ENCODE measurements around the gene ZNF70. TPM values are rescaled to one million over a fixed set of nuclear protein-coding genes. Genes with fewer than 3 reads are reported as not detected.

ZNF70 gene
- total RNA-seq, 1 experiment from 2014 or later = 3.3 TPM

- ChIA-PET POLR2A (interaction anchor here (0.6 kb wide), 1 partner anchor 239 kb away, joined by 5 read pairs; no protein-coding TSS in a partner anchor), CTCF (interaction anchor here (0.6 kb wide), 1 partner anchor 17 kb away, joined by 4 read pairs; no protein-coding TSS in a partner anchor)
- DNase-seq (ENCODE audit: low spot score) (no peak), ATAC-seq (no peak)
- TF ChIP-seq ZNF281 (CRISPR knock-in tag; IDR thresholded peaks at IDR 0.05) (no peak), RORB (CRISPR knock-in tag; IDR thresholded peaks at IDR 0.05) (no peak), IRF1 (CRISPR knock-in tag; IDR thresholded peaks at IDR 0.05) (no peak), MYBL2 (CRISPR knock-in tag; IDR thresholded peaks at IDR 0.05) (no peak), ETV6 (CRISPR knock-in tag; IDR thresholded peaks at IDR 0.05) (no peak), TP53 (CRISPR knock-in tag; IDR thresholded peaks at IDR 0.05) (no peak), ZNF671 (CRISPR knock-in tag; IDR thresholded peaks at IDR 0.05) (no peak), KAT7 (CRISPR knock-in tag; IDR thresholded peaks at IDR 0.05; ENCODE audit: borderline replicate concordance) (no peak), HMGA2 (CRISPR knock-in tag; IDR thresholded peaks at IDR 0.05) (no peak)
- peaks cover 3% of the 10 kb centered on the region for H3K27me3 Mint-ChIP-seq (ENCODE audit: low read depth)
- no peak overlapping the region for H3K4me3 Mint-ChIP-seq
- H3K27ac Mint-ChIP-seq = no peak overlapping the region
- H3K9me3 Mint-ChIP-seq = no peaks in the 10 kb centered on the region
- peaks cover 17% of the 10 kb centered on the region for H3K4me1 Mint-ChIP-seq
- H3K36me3 Mint-ChIP-seq = no peaks in the 10 kb centered on the region
These were observed 4.8 kb upstream of the ZNF70 start for GRCh38 chr22:23755711-23756110.

- H3K4me3 Mint-ChIP-seq = no peak overlapping the region
These were observed 4.2 kb upstream of the ZNF70 start for GRCh38 chr22:23754980-23755636.

More at GRCh38 chr22:23754980-23755636, 4.2 kb upstream of the ZNF70 start:
- H3K9me3 Mint-ChIP-seq = no peaks in the 10 kb centered on the region
- no peak for ATAC-seq
- no peak for DNase-seq (ENCODE audit: low spot score)
- POLR2A ChIA-PET = no interaction called here
- CTCF ChIA-PET = no interaction called here
- TF ChIP-seq ZNF138 (CRISPR knock-in tag; conservative IDR thresholded peaks at IDR 0.05) = no peak
- no peak for TF ChIP-seq ZBTB43 (CRISPR knock-in tag; IDR thresholded peaks at IDR 0.05)
- no peak for TF ChIP-seq FOXJ3 (CRISPR knock-in tag; IDR thresholded peaks at IDR 0.05; ENCODE audit: borderline replicate concordance)
- no peak for TF ChIP-seq TEAD1 (CRISPR knock-in tag; IDR thresholded peaks at IDR 0.05)
- TF ChIP-seq ZBTB21 (CRISPR knock-in tag; IDR thresholded peaks at IDR 0.05; ENCODE audit: borderline replicate concordance) = no peak
- TF ChIP-seq CREM (CRISPR knock-in tag; IDR thresholded peaks at IDR 0.05) = no peak
- no peak for TF ChIP-seq SP1 (CRISPR knock-in tag; conservative IDR thresholded peaks at IDR 0.05)
- TF ChIP-seq ZNF416 (CRISPR knock-in tag; IDR thresholded peaks at IDR 0.05) = no peak
- TF ChIP-seq ZNF121 (CRISPR knock-in tag; IDR thresholded peaks at IDR 0.05) = no peak
- TF ChIP-seq JUN (CRISPR knock-in tag; IDR thresholded peaks at IDR 0.05) = no peak
- TF ChIP-seq ZNF423 (CRISPR knock-in tag; IDR thresholded peaks at IDR 0.05) = no peak
- no peak for TF ChIP-seq ERG (CRISPR knock-in tag; IDR thresholded peaks at IDR 0.05)
- no peak for TF ChIP-seq ATF1 (CRISPR knock-in tag; IDR thresholded peaks at IDR 0.05)
- H3K27me3 Mint-ChIP-seq (ENCODE audit: low read depth) = no peaks in the 10 kb centered on the region; the same call in 1 of the 2 replicates
- H3K4me1 Mint-ChIP-seq = peaks cover 21% of the 10 kb centered on the region
- H3K36me3 Mint-ChIP-seq = no peaks in the 10 kb centered on the region
- no peak overlapping the region for H3K27ac Mint-ChIP-seq
